GM18526 (cell line): Measurements from ENCODE around the gene NACC2.

ENCODE experiments used
- POLR2A ChIP-seq: IDR thresholded peaks from 3 replicates; pipeline ENCODE4 v1.6.1; 2011; ENCODE audit not compliant: insufficient read length; ENCODE audit errors: extremely low read depth

NACC2 gene

DNA sequence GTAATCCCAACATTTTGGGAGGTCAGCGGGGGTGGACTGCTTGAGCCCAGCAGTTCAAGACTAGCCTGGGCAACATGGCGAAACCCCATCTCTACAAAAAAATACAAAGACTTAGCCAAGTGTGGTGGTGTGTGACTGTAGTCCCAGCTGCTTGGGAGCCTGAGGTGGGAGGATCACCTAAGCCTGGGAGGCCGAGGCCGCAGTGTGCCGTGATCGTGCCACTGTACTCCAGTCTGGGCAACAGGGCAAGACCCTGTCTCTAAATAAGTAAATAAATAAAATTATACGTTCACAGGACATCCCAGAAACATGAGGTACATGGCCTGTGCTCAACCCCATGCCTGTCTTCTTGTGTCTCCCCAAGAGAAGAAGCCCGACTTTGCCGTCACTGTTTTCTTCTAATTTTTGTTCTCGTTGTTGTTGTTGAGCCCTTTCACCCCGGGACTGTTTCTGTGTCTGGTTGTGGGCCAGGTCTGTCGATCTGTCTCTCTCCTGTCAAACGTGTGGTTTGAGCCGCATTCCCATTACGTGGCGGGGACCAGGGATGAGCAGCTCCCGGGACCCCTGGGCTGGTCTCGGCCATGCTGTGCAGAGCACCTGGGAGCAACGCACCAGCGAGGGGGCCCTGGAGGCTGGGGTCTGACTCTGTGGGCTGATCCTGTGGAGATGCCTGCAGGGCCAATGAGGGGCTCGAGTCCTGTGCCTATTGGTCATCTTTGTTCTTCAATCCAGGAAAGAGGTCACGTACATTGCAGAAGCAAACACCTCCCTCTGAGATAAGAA lies 32.2 kb downstream of the NACC2 start:
- no peak for TF ChIP-seq POLR2A

DNA sequence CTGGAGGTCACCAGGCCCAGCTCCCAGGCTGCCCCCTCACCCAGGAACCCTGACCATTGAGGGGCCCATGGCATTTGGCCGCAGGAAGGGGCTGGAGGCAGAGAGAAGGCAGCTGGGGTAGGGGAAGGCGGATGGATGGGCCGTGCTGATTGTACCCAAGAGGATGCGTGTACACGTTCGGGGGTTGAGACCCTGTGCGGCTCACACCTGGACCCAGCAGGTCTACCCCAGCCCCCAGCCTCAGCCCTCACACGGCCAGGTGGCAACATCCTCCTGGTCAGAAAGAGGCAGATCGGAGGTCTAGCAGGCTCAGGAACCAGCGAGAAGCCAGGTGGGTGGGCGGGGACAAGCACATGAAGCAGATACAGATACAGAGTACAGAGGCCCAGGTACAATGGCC lies 33.7 kb downstream of the NACC2 start:
- TF ChIP-seq POLR2A: no peak

DNA sequence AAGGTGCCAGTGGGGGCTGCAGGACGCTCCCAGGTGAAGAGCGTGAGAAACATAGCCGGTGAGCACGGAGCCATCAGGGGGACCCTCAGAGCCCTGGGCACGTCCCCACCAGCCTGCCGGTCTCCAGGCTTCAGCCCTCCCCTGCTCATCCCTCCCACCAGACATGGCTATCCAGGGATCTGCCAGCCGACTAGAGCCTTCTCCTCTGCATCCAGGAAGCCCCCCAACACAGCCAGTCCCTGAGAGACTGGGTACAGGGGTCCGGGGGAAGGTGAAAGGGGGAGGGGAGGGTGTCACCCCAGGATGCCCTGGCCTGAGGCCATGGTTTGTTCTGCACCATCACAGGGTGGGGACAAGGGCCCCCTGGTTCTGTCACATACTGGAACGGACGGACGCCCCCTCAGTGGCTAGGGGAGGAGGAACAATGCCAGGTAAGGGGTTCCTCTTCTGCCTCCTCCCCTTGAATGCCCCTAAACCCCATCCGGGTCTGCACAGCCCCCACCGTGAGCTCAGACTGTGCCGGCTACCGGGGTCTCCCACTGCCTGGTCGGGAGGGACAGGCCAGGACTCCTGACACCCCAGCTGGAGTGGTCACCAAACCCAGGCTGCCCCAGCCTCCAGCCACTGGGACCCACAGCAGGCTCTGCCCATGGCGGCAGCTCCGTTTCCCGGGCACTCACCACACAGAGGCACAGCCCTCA lies 34.3 kb downstream of the NACC2 start:
- TF ChIP-seq POLR2A: no peak

DNA sequence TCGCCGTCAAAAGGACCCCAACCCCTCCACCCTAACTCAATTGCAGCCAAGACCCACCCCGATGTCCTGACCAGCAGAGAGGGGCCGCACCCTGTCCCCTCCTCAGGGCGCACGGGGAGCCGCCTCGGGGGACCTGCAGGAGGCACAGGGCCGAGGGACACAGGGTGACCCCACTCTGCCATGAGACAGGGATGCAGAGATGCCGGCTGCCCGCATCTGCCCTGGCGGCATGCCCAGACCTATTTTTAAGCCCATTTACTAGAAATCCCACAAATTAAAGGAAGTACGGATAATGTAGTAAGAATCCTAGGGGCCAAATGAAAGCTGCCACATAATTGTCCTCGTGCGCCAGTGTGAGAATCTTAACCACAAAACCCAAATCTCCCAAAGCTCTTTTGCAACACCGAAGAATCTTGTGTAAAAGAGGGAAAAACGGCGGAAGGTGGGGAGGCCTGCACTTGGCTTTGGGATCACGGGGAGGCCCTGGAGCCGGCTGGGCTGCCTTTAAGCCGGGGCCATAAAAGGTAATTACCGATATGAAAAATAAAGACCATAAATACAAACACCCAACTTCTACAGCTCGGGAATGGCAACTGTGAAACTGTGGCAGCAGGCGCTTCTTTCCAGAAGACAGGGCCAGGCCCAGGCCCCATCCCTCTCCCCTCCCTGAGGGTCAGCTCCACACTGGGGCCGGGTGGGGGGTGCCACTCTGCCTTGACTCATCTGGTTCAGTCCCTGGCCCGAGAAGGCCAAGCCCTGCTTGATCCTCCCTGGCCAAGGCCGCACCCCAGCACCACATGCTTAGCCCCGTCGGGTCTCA lies 35.0 kb downstream of the NACC2 start:
- no peak for TF ChIP-seq POLR2A

DNA sequence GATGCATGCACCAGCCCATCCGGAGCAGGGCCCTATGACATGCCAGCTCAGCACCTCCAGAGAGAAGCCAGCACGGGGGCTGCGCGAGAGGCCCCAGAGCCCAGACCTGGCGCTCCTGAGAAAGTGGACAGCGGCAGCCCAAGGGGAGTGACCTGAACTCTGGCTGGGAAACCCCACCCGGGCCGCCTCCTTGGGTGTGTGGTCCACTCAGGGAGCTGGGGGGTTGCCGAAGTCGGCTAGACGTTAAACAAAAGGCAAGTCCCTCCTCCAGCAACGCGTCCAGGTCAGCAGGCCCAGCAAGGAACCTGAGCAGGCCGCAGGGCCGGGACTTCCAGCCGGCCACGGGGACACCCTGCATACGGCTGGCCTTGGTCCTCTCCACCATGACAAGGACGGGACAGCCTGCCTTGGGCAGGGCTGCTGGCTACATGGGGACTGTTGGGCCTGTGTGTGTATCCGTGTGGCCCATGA lies 35.7 kb downstream of the NACC2 start:
- TF ChIP-seq POLR2A: no peak

DNA sequence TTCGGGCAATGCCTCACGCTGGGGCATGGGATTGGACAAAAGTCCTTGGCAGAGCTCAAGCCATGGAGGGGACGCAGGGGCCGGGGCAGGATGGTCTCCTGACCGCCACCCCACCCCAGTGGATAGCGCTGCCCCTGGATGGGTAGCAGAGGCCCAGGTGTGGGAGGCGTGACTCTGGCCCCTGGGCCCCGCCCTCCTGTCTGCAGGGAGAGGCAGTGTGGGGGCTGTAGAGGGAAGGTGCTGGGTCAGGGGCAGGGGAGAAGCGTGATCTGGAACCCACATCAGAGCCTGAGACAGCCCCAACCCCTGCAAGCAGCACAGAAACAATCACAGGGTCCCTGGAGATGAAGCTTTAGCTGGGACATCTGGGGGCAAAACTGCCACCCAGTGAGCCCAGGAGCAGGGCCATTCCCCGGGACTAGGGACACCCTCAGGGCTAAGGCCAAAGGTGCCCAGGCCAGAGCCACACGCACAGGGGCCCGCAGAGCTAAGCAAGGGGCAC lies 36.2 kb downstream of the NACC2 start:
- TF ChIP-seq POLR2A: no peak

DNA sequence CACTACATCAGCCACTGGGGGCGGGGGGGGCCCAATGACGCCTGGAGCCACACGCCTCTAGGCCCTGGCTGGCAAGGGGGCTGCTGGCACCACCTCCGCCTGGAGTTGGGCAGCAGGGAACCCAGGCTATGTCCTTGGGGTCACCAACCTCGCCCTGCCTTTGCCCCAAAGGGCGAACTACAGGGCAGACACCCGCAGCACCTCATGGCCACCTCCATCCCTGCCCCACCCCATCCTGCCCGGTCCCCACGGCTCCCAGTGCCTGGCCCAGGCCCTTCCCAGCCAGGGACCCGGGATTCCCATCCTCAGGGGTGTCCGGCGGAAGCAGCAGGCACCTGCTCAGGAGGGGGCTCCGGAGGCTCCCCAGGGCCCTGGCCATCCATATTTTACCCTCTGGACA lies 37.0 kb downstream of the NACC2 start:
- TF ChIP-seq POLR2A: no peak

DNA sequence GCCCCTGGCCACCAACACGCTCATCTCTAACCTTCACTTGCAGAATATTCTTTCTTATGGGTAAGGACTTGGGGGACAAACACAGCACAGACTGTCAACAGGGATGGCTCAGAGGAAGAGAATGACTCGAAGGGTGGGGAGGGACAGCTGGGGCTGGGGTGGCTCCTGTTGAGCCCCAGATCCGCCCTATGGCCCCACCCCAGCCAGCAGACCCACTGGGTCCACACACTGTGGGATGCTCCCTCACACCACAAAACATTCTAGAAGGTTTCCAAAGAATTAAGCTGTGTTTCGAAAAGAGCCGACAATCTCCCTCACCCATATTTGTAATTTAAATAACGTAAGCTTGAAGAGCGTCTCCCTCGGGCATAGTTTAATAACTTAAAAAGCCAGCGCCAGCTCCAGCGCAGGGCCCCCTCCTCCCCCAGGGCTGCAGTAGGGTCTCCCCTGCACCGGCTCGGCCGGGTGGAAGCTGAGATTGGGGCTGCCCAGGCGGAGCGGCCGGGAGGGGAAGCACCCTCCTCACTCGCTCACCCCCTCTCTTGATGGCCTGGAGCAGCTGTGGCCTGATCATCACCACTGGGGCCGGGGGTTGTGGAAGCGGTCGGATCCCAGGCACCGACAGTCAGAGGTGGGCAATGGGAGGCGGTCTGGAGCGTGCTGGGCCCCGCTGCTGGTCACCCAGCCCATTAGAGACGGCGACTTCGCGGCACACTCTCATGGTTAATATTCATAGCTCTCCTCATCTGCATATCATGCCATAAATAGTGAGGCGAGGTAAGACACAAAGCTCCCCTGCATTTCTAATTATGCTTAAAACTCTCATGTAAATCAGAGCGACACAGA lies 37.6 kb downstream of the NACC2 start:
- no peak for TF ChIP-seq POLR2A

DNA sequence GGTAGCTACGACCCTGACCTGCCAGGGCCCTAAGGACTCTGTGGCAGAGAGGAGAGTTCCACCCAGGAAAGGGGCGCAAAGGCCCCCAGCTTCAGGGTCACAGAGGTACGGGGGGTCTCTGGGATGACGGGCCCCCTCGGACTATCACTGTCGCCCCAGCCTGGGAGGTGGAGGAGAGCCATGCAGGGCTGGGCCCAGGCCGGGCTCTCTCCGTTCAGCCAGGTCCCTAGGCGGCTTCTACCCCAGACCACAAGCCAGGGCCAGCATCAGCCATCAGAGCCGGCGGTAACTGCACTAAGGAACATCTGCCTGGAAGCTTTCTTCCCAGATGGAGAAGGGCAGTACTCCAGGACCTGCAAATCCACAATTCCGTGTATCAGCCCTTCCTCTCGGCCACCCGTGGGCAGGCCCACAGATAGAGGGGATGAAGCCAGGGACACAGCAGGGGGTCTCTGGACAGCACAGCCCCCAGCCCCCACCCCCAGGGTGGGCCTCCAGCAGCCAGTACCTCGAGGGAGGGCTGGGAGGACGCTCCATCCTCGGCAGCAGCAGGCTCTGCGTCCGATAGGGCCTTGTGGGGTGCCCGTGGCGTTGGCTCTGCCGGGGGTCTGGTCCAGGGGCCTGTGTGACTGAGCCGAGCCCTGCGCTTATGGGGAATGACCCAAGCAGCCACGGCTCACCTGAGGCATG lies 38.4 kb downstream of the NACC2 start:
- no peak for TF ChIP-seq POLR2A

DNA sequence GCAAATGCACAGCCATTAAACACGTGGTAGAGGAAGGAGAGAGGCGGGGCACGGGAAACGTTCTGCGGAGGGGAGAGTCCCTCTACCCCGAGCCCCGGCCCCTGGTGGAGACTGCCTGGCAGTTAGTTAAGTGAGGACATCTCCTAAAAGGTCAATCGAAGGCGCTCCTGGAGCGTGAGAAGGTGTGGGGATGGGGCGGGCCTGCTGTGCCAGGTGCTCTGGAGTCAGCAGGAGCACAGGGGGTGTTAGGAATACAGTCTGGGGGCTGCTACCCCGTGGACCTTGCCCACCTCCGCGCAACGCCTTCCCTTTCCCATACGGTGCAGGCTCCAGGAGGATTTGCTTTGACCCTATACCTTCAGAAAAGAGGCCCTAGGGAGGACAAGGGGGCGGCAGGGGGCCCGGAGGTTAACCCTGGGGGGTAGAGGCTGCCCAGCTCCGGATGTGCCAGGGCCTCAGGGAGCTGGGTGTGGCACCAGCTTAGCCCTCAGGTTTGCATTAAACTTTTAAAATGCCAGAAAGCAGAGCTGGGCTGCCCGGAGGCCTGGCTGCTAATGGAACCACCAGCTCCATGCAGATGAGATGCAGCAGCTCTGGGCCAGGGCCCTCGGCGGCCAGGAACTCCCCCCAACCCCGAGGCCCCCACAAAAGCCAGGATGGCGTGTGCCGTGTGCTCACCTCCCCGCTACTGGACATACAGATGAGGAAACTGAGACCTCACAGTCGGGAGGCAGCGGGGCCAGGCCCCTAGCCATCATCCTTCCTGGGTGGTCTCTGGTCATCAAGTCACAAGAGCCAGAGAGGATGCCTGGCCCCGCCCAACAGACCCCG lies 39.2 kb downstream of the NACC2 start:
- no peak for TF ChIP-seq POLR2A

DNA sequence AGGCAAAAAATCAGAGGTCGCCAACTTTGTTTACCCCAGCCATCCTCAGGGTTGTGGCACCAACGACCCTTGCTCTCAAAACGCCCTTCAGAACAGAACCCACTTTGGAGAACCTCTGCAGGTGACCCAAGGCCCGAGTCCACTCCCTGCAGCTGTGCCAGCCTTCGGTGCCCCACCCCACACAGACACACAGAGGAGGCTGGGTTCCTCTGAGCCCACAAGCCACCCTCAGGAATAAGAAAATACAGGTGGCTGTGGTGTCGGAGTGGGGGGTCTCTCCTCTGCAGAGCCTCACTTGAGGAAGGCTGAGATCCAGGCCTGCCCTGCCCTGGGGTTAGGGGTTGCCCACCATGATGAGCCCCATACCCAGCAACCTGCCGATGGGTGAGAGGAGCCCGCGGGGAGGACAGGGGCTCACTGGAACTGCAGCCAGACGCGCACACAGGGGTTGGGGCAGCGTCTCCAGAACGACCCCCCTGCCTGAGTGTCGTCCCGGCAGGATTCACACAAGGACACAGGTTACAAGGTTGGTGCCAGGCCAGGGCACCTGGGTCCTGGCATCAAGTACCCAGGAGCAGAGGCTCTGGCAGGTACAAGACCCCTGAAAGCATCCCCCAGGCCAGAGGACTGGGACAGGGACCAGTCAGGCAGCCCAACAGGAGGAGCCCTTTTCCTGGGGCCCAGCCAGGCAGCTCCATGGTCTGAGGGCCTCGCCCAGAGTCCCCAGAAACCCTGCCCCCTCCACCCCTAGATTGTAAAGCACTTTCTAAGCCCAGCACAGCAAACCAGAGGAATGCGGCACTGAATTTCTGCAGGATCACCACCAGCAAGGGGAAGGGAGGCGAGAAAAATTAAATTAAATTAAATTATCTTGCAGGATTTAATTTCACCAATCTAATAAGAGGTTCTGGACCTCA lies 40.0 kb downstream of the NACC2 start:
- TF ChIP-seq POLR2A: no peak

DNA sequence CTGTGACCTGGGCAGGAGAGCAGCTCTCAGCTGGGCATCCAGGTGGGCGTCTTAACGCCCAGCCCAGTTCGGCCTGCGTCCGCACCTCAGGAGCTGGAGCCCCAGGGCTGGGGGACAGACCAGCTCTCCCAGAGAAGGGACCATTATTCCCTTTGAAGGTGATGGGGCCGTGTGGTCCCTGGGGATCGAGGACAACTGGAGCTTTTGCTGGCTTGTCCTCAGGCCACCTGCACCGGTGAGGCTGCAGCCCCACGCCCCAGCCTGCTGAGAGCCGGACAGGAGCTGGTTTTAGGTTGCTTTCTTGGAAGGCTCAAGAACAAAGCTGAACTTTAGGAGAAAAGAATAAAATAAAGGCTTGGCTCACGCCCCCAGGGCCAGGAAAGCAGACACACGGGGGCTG lies 40.9 kb downstream of the NACC2 start:
- TF ChIP-seq POLR2A: no peak
